HG02798 (cell line): Measurements from ENCODE around the gene FNDC3B.
A peak's percentile ranks its signal among the peaks of the same experiment; 100 is the strongest.

Source experiments
- ATAC-seq: cut with Tn5 transposase; IDR thresholded peaks from one replicate; pipeline ENCODE4 v1.9.1; 2021; ENCODE audit warnings: mild to moderate bottlenecking; ENCODE audit not compliant: unreplicated experiment, poor library complexity

Gene FNDC3B

DNA sequence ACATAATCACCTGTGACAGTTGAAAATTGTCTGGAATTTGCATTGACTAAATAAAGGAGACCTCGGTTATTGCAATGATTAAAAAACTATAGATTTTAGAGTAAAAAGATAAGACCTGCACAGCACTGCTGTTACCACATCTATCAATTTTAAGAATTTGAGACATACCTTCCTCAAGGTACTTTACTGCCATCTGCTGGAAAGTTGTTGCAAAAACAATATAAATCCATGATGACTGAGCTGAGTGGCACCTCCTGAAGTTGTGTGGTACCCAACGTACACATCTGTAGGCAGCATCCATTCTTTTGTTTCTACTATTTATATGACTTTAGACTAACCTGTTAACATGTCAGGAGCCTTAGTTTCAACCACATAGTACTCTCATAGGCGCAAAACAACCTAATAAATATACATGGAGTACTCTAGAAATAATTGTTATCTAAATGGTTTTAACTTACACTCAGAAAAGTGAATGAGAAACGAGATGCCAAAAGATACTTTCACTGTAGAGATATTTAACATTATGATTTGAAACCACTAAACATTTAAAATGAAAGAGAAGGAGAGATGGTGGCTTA lies 302.2 kb downstream of the FNDC3B start:
- peak; percentile 69 for ATAC-seq

DNA sequence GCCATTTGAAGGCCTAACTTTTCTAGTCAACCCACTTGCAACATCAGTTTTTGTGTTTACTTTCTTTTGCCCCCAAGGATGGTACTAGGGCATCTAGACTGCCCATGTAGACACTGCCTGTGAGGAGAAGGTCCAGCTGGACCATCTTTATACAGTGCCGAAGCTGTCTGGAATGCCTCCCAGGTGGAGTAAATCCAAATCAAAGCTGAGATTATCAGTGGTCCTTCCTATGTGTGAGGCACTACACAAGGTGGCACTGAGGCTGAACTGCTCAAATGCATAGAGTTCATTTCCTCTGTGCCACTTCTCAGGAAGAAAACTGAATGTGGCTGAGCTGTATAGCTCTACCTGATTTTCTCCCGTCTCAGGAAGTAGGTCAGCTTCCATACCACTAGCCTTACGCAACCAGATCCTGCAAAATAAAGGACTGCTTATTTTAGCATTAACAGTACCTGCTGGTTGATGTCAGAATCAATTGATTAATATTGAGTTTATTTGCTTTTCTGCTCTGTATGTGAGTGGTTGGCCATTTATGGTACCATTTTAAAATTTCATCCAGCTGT lies 302.8 kb downstream of the FNDC3B start:
- ATAC-seq = no peak

DNA sequence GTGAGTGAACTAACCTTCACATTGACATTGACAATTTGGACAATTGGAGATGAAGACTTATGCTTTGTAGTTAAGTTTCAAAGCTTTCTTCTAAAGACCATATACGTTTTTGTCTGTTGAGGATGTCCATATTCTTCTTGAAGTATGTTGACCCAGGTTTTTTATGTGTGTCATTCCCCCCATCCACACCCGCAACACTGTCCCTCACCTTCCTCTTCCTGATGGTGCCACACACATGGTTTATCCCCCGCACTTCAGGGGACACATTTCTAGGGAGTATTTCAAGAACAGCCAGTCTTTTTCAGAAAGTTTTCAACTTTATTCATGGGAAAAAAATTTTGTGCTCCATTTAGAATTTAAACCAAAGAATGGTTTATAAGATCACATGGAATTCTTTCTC lies 303.7 kb downstream of the FNDC3B start:
- no peak for ATAC-seq

DNA sequence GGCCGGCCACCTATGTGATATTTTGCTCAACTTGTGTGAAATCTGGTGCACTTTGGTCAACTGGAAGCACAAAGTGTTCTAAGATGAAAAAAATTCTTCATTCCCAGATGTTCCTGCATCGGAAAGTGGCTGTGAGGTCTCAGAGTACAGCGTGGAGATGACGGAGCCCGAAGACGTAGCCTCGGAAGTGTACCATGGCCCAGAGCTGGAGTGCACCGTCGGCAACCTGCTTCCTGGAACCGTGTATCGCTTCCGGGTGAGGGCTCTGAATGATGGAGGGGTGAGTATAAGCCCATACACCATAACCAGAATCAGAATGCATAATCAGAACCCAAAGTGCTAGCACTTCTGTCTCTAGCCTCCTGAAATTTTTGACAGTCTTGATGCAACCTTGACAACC lies 304.6 kb downstream of the FNDC3B start:
- no peak for ATAC-seq

DNA sequence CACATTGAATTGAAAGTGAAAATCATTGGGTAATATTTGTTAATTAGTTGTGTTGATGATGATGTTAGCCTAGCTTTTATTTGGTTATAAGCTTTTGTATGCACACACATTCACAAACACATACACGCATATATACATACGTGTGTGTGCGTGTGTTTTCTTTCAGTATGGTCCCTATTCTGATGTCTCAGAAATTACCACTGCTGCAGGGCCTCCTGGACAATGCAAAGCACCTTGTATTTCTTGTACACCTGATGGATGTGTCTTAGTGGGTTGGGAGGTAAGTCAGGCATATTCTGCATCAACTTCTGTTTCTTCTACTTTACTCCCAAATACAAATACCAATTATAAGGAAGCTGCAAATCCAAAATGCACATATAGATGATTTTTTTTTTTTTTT lies 306.8 kb downstream of the FNDC3B start:
- ATAC-seq = no peak

DNA sequence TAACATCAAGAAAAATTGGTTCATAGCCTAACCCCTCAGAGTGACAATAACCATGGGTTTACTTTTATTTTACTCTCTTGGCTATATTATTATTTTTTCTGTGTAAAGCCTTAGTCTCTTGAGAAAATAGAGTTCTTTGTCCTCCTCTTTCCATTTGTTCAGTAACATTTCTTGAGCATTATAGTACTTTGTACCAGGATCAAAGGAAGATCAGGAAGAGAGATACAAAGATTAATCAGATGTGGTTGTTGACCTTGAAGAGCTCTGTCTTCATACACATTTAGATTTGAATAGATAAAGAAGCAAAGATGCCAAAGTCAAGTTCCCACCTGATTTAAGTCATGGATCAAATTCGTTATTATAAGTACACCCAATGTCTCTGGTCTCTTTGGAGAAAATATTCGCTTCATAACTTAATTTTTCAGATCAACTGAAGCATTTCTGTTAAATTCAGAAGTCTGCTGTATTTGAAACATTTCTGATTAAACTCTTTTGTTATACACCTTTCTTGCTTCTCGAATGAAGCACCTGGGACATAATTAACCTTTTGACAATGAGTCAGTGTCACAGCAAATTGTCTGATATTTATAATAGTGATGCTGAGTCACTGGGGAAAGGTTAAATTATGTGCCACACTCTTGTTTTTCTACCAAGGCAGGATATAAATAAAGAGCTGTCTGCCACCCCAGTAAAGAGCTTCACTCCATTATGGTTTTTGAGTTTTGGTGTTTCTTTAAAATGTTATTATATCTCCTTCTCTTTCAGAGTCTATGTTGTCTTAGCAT lies 308.7 kb downstream of the FNDC3B start:
- ATAC-seq = no peak

DNA sequence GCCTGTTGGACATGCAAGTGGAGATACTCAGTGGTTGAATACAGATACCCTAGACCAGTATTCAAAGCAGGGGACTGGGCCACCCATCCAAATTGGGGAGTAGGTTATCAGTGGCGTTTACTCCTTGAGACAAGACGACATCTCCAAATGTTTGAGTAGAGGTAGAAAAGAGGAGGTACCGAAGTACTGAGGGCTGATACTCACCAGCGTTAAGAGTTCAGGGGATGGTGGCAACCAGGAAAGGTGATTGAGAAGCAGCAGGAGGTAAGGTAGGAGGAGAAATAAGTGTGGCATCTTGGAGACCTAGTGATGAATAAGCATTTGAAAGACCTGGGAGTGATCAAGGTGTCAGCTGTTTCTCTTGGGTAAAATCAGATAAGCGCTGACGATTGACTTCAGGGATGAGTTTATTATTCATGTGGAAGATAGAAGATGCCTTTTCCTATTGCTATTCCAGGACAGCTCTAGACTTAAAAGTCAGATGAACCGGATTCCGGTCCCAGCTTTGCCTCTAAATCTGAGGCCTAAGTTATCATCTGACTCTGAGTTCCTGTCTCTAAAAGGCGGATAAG lies 312.6 kb downstream of the FNDC3B start:
- ATAC-seq = no peak

DNA sequence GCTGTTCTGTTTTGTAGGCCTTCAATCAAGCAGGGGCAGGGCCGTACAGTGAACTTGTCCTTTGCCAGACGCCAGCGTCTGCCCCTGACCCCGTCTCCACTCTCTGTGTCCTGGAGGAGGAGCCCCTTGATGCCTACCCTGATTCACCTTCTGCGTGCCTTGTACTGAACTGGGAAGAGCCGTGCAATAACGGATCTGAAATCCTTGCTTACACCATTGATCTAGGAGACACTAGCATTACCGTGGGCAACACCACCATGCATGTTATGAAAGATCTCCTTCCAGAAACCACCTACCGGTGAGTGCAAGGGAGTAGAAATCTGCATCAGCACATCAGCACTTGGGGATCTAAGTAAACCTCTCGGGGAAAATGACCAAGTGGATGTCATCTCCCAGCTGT lies 313.4 kb downstream of the FNDC3B start:
- no peak for ATAC-seq

DNA sequence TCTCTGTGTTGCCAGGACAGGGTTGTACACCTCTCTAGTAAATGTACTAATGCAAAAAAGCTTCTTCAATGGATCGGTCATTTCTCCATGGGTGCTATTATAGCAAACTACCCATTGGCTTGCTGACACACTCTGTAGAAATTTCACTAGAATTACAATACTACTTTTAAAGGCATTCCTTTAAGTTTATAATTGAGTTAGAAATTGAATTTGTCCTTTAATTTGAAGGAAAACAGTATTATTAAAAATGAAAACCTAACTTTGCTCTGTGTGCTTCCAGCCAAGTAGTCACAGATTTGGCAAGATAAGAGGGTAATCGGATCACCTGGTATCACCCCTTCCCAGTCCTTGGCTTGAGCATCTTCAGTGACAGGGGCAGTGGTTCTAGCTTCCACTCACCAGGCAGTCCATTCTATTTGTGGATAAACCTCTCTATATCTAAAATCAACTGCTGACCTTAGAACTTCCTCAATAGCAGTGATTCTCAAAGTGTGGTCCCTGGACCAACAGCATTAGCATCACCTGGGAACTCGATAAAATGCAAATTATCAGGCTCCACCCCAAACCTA lies 315.6 kb downstream of the FNDC3B start:
- no peak for ATAC-seq

DNA sequence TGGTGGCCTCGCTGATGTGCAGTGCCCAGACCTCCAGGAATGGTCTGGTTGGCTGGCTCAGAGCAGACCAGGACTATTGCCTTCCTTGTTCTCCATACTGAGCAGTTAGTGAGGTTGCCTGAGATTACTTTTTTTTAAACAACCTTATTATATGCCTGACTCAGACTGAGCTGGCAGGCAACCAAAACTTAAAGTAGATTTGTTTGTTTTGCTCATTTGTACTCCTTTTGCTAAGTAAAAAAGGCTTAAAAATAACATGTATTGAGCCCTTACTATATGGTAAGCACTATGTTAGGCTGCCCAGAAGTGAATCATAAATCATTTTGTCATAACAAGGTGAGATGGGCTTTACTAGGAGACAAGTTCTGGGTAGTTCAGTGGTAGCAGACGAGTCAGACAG lies 316.5 kb downstream of the FNDC3B start:
- ATAC-seq = no peak

DNA sequence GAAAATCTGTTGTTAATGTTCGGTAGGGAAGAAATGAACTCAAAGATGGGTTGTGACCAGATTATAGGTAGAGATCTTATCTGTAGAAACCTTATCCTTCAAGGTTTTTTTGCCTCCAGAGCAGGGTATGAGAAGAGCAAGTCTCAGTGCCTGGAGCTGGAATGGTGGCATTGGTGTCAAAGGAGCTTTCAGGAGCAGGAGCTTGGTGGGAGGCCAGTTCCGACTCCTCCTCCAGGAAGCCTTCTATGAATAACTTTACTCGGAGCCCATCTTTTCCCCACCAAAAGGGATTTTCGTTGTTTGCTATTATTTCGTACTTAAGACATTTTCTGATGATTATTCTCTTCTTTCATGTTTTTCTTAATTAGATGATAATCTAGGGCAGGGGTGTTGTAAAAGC lies 317.0 kb downstream of the FNDC3B start:
- no peak for ATAC-seq

DNA sequence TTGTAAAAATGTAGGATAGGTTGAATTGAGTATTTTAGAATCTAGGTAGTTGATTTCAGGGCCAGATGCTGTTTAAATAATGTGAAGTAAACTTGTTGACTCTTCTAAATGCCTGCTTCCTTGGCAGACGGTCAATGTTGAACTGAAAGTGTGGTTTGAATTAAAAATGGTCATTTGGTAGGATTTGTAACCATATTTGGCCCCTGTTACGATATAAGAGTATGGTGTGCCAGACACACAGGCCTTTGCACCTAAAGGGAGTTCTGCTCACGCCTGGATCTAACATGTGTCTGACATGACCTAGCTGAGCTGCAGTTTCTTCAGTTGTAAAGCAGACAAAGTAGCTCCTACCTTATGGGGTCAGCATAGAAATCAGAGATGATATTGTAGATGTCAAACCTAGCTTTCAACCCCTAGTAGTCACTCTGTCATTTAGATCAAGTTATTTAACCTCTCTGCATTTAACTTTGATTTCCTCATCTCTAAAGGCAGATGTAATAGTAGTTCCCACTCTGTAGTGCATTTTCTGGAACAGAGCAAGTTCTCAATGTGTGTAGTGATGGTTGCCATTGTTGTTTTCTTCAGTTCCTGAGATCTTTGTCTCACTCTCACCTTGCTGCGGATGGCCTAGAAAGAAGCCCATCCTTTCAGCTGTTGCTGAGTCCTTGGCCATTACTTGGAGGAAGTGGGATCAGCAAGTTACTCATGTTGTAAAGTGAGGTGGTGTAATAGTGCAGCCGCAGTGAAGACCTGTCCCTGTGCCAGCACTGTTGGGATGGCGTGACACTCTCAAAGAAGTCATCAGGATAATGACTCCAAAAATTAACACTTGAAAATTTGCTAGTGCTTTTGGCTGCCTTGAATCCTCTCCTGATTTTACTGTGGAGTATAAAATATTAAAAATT lies 318.7 kb downstream of the FNDC3B start:
- no peak for ATAC-seq

DNA sequence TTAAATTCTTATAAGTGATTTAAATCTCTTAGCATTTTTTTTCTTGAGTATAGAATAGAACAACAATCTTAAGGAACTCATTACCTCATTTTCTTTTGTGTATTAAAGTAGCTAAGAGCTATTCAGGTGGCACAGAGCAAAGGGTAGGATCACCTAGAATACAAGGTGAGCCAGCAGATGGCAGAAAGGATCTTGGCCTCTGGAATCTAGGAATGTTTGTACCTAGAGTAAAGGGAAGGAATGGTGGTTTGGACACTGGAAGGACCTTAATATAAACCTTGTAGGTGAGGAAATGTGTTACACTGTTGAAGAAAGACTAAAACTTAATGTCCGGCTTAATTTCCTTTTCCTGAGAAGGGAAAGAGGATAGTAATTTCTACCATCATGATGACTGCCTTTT lies 319.9 kb downstream of the FNDC3B start:
- no peak for ATAC-seq

DNA sequence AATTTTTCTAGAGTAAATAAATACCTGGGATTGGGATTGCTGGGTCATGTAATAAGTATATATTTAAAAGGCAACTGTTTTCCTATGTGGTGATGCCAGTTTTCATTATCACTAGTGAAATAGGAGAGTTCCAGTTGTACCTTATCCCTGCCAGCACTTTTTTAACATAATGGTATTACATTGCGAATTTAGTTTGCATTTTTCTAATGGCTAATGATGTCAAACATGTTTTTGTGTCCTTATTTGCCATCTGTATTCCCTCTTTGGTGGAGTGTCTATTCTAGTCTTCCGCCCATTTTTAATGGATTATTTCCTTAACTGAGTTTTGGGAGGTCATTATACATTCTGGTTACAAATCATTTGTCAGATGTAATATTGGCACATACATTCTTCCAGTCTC lies 320.6 kb downstream of the FNDC3B start:
- no peak for ATAC-seq

DNA sequence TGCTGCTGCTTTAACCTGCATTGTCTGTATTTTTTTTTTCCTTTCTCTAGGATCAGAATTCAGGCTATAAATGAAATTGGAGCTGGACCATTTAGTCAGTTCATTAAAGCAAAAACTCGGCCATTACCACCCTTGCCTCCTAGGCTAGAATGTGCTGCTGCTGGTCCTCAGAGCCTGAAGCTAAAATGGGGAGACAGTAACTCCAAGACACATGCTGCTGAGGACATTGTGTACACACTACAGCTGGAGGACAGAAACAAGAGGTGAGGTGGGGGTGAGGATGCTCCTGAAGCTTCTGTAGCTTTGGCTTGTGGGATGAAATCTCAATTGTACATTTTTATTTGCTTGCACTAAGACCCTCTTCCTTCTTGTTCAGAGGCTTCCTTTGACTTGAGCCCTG lies 323.2 kb downstream of the FNDC3B start:
- ATAC-seq = no peak

DNA sequence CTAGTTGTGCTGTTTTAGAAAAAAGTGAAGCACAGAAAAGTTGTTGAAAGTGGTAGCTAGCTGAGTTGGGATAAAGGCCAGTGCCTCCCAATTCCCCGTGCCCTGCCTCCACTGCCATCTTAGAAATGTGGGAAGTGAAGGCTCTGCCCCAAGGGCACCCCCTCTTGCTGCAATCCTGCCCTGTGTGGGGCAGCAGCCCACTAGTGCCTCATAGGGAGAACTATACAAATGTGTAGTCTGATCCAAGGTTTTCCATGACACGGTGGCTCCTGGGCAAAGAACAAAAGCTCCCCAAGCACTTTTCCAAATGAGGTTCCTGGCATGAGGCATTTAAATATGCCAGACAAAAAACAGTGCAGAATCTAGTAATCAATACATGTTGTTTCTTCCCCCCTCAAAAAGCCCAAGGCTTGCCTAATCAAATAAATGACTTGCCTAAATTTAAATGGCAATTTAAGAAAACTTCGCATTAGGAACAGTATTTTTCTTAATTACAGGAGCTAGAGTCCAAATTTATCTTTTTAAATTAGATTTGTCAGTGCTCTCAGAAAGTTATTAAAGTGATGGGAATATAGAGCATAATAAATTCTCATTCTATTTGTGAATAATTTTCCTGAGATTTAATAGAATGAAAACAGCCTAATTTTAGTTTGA lies 325.1 kb downstream of the FNDC3B start:
- no peak for ATAC-seq

DNA sequence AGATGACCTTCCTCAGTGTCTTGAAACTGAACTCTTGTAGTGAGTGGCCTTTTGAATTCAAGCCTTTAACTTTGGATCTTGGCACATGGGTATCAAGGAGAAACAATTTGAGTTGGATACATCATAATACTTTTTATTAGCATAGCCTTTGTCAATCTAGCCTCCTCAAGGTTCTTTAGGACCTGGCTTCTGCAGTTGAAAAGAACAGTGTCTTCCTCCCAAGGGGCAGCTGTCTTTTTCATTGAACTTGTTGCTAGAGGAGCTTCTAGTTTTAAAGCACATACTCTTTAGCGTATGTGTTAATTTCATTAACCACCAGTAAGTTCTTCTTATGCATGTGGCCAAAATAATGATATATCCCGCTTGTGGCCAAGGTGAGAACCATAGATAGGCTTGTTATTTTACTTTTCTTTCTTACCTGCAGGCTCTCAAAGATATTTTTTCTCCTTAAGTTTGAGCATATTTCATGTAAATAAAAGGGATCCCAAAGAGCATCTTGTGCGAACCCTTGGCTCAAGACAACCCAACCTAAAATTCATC lies 325.7 kb downstream of the FNDC3B start:
- no peak for ATAC-seq

DNA sequence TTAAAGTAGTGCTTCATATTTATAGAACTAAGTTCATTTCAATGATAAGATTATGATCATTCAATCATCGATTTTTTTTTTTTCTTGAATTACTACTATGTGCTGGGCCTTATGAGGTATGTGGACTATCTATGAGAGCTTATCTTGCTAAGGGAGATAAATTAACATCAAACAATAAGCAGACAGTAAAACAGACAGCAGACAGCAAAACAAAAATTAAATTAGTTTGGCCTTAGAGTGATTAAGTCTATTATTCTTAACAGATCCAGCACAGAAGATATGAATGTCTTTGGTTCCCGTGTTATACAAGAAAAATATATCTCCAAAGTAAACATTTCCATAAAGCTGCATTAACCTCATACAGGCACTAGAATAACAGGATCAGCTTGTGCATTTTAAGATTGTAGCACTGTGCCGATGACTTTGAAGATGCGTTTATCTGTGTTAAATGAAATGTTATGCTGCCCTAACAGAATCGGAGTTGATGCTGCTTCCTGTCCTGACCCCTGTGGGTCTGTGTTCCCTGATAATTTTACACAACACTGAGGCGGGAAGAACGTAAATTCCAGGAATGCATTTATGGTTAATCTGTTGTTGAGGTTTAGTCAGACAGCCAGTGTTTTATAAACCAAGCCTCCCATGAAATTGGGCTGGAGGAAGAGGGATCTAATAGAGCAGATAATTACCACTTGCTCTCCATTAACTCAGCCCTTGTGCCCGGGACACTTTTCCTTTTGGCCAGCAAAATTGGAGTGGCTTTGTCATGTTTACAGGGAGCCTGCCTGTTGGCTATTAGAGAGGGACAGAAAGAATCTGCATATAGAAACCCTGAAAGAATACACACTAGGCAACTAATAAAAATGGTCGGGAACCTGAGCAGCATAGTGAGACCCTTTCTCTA lies 328.1 kb downstream of the FNDC3B start:
- no peak for ATAC-seq
